ENCODE data around the gene TENM3.

The TENM3 gene

DNA sequence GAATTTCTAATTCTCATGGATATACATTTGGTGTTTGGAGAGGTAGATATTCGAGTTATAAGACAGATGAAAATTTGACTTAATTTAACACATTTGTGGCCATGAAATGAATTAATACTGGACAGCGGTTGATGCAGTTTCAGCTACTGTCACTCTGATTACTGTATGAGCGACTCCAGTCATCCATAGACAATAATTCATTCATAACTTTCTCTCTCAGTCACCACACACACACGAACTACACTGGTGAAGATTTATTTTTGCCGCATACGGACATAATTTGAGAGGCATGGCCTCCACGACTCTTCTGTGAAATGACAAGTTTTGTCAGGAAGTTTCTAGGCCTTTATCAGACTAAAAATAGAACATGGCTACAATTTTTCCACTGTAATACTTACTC, 177.0 kb downstream of the TENM3 start:
- ChIA-PET CTCF (no interaction called here), POLR2A (ENCODE audit: low non-redundant PET) (no interaction called here)
- no peak for TF ChIP-seq CTCF (conservative IDR thresholded peaks at IDR 0.05; ENCODE audit: low read depth)
- DNase-seq (ENCODE audit: low spot score) = no peak
- H3K27ac ChIP-seq = no peak overlapping the region

DNA sequence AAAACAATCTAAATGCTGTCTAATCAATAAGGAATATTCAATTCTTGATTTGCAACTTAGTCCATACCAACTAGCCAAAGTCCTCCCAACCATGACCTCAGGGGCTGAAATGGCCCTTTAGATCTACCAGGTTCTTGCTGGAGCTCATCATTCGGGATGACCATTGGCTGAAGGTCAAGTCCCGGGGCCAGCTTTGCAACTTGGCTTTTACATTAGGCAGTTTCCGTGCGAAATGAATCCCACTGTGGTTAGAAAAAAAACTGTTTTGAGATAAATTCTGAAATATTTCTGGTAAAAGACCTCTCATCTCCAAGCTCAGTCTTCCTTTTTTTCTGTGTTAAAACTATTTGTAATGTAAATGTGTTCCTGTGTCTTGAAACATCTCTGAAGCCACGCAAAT, 178.6 kb downstream of the TENM3 start:
- CTCF ChIA-PET = interaction anchor here (0.6 kb wide), 1 partner anchor 680 kb away, joined by 3 read pairs; no protein-coding TSS in a partner anchor
- no peak for DNase-seq (ENCODE audit: low spot score)
- no peak overlapping the region for H3K27ac ChIP-seq
- no peak for TF ChIP-seq CTCF (conservative IDR thresholded peaks at IDR 0.05; ENCODE audit: low read depth)
- POLR2A ChIA-PET (ENCODE audit: low non-redundant PET) = no interaction called here

DNA sequence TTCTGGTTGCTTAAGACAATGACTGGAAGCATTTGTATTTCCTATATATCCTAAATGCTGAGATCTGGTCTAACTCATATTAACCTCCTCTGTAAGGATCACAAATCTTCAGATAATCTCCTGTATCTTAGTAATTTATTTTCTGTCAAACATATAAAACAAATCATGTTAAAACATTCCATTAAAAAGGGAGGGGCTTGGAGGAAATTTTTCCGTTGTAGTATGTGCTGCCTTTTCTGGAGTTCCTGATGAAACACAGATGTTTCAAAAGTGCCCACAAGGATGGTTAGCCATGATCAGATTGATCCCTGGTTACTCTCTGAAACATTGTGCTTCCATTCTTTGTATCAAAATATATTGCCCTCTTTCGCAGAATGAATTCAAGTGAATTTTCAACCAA, 182.1 kb downstream of the TENM3 start:
- ChIA-PET CTCF (interaction anchor here (1.0 kb wide), 1 partner anchor 1341 kb away, joined by 5 read pairs; no protein-coding TSS in a partner anchor), POLR2A (ENCODE audit: low non-redundant PET) (no interaction called here)
- DNase-seq (ENCODE audit: low spot score) = no peak
- H3K27ac ChIP-seq = no peak overlapping the region
- no peak for TF ChIP-seq CTCF (conservative IDR thresholded peaks at IDR 0.05; ENCODE audit: low read depth)

GRCh38 chr4:182426901-182427300, 183.7 kb downstream of the TENM3 start:
- H3K27ac ChIP-seq = no peak overlapping the region
- DNase-seq (ENCODE audit: low spot score) = no peak
- TF ChIP-seq CTCF (conservative IDR thresholded peaks at IDR 0.05; ENCODE audit: low read depth) = no peak
- CTCF ChIA-PET = no interaction called here
- POLR2A ChIA-PET (ENCODE audit: low non-redundant PET) = no interaction called here

GRCh38 chr4:182427554-182427953, 184.4 kb downstream of the TENM3 start:
- POLR2A ChIA-PET (ENCODE audit: low non-redundant PET) = no interaction called here
- no peak for DNase-seq (ENCODE audit: low spot score)
- CTCF ChIA-PET = no interaction called here
- no peak for TF ChIP-seq CTCF (conservative IDR thresholded peaks at IDR 0.05; ENCODE audit: low read depth)
- H3K27ac ChIP-seq = no peak overlapping the region

- ChIA-PET POLR2A (ENCODE audit: low non-redundant PET) (no interaction called here), CTCF (no interaction called here)
- DNase-seq (ENCODE audit: low spot score) = no peak
- no peak for TF ChIP-seq CTCF (conservative IDR thresholded peaks at IDR 0.05; ENCODE audit: low read depth)
- no peak overlapping the region for H3K27ac ChIP-seq
These were observed 186.7 kb downstream of the TENM3 start for GRCh38 chr4:182429896-182430295.

DNA sequence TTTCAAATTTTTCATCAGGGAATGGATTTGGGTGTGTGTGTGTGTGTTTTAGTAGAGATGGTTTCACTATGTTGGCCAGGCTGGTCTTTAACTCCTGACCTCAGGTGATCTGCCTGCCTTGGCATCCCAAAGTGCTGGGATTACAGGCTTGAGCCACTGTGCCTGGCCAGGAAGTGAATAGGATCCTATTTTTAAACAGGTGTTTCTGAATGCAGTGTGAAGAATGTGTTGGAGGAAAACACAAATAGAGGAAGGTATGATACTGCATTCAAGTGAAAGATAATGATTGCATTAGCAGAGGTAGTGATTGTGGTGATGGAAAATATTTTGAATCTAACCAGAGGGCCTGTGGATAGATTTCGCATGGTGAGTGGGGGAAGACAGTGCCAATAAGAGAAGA, 189.6 kb downstream of the TENM3 start:
- DNase-seq (ENCODE audit: low spot score) = no peak
- ChIA-PET POLR2A (ENCODE audit: low non-redundant PET) (no interaction called here), CTCF (no interaction called here)
- no peak for TF ChIP-seq CTCF (conservative IDR thresholded peaks at IDR 0.05; ENCODE audit: low read depth)
- H3K27ac ChIP-seq = no peak overlapping the region

Data from RWPE1 (cell line).